Lower lobe of right lung (tissue), 2 donors: ENCODE results near the gene PER2. TPM values are rescaled to one million over a fixed set of nuclear protein-coding genes. Genes with fewer than 3 reads are reported as not detected.

Experiments used
- ATAC-seq, 2 donors: fragments of 200-7000 bp; cut with Tn5 transposase; one replicate each; pipeline ENCODE4 v1.9.1; 2020 to 2022; ENCODE audit warnings: mild to moderate bottlenecking in 2 of 2, moderate library complexity in 2 of 2
- DNase-seq: peaks from one replicate; pipeline ENCODE4 v3.0.0-alpha.2; 2020
- H3K27ac ChIP-seq: fragments of 200-600 bp; one replicate; pipeline ENCODE4 v1.8.0; 2022
- H3K27me3 ChIP-seq: fragments of 200-600 bp; one replicate; pipeline ENCODE4 v1.8.0; 2022; ENCODE audit warnings: low read depth
- H3K36me3 ChIP-seq: fragments of 200-600 bp; one replicate; pipeline ENCODE4 v1.8.0; 2022; ENCODE audit warnings: mild to moderate bottlenecking
- H3K4me1 ChIP-seq: fragments of 200-600 bp; one replicate; pipeline ENCODE4 v1.8.0; 2022
- H3K4me3 ChIP-seq: fragments of 200-600 bp; one replicate; pipeline ENCODE4 v1.8.0; 2022; ENCODE audit warnings: mild to moderate bottlenecking
- H3K9me3 ChIP-seq: fragments of 200-600 bp; one replicate; pipeline ENCODE4 v1.8.0; 2022
- intact Hi-C: fragments of 100-400 bp; cut with DNase I; formaldehyde crosslinking; loops from one replicate; pipeline ENCODE4 v1.11.0; 2022
- total RNA-seq: library from RNA; stranded (reverse); fragmentation: NEBNext Ultra II Directional; extraction: Animal tissue kit (Norgen Biotek cat#: 25700); gene quantifications from one replicate; pipeline ENCODE4 v1.2.1, GENCODE V29; 2021
- TF ChIP-seq, protein P1 (sequence below): fragments of 200-600 bp; IDR thresholded peaks from one replicate; pipeline ENCODE4 v1.8.0; 2022; ENCODE audit warnings: antibody characterized with exemption, mild to moderate bottlenecking
- donor health status: DM: no; HTN: yes; CAD: no; lungs with severe emphysema.

Gene PER2
- total RNA-seq, 1 donor from 2014 or later: 24.9 TPM

DNA sequence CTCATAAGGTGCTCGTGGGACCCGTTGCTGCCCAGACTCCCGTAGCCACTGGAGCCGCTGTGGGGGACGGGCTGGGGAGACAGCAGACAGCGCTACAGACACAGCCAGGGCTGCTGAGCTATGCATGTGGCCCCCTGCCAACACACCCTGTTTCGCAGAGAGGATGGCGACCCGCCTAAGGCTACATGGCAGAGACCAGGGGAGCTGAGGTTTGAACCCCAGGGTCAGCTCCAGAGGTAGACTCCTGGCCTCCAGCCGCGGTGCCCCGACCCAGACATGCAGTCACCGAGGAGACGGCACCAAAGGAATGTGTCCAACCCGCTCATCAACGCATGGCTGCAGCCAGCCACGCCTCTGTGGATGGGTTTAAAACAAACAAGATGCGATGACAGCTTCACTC, 27.5 kb downstream of the PER2 start:
- intact Hi-C loops: no loop called here
- Histone ChIP-seq H3K4me3 (no peak overlapping the region), H3K27ac (no peak overlapping the region), H3K4me1 (peaks cover 40% of the 10 kb centered on the region), H3K36me3 (peaks cover 80% of the 10 kb centered on the region), H3K9me3 (no peaks in the 10 kb centered on the region), H3K27me3 (no peaks in the 10 kb centered on the region)
- no peak for ATAC-seq
- TF ChIP-seq, protein P1, sequence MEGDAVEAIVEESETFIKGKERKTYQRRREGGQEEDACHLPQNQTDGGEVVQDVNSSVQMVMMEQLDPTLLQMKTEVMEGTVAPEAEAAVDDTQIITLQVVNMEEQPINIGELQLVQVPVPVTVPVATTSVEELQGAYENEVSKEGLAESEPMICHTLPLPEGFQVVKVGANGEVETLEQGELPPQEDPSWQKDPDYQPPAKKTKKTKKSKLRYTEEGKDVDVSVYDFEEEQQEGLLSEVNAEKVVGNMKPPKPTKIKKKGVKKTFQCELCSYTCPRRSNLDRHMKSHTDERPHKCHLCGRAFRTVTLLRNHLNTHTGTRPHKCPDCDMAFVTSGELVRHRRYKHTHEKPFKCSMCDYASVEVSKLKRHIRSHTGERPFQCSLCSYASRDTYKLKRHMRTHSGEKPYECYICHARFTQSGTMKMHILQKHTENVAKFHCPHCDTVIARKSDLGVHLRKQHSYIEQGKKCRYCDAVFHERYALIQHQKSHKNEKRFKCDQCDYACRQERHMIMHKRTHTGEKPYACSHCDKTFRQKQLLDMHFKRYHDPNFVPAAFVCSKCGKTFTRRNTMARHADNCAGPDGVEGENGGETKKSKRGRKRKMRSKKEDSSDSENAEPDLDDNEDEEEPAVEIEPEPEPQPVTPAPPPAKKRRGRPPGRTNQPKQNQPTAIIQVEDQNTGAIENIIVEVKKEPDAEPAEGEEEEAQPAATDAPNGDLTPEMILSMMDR: no peak
- DNase-seq: peak; percentile 43

DNA sequence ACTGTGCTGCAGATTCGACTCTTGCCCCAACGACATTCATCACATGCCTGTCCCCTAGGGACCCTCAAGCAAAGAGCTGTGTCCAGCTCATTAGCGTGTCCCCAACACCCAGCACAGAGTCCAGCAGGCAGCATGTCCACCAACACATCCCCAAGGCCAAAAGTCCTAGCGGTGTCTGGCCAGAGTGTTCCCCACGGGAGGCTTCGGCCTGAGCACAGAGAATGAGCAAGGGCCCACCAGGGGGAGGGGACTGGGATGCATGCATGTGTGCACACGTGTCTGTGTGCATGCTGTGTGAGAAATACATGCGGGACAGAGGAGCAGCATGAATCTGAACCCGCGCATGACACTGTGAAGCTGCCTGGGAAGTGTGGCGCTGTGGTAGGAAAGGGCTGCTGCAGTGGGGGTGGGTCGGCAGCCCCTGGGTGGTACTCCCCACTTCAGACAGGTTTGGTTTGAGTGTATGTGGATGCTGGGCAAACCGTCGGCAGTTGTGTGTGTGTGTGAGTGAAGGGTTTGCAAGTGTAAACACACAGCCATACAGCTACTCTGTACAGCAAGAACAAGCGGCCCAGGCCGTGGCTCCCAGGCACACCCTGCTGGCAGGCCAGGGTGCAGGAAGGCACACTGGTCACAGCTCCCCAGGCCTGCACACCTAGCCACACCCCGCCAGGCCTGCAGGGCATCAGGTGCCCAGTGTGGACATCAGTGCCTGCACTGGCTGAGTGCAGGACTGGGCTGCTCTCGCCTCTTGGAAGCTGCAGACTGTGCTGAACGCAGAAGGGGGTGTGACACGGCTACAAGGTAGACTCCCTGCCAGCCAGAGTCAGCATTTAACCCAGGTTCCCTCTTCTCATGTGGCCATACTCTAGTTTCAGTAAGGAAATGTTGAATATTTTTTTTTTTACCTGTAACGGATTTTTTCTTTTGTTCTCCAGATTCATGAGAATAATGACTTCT, 29.1 kb downstream of the PER2 start:
- ATAC-seq: no peak
- intact Hi-C loops: no loop called here
- peaks cover 80% of the 10 kb centered on the region for H3K36me3 ChIP-seq

DNA sequence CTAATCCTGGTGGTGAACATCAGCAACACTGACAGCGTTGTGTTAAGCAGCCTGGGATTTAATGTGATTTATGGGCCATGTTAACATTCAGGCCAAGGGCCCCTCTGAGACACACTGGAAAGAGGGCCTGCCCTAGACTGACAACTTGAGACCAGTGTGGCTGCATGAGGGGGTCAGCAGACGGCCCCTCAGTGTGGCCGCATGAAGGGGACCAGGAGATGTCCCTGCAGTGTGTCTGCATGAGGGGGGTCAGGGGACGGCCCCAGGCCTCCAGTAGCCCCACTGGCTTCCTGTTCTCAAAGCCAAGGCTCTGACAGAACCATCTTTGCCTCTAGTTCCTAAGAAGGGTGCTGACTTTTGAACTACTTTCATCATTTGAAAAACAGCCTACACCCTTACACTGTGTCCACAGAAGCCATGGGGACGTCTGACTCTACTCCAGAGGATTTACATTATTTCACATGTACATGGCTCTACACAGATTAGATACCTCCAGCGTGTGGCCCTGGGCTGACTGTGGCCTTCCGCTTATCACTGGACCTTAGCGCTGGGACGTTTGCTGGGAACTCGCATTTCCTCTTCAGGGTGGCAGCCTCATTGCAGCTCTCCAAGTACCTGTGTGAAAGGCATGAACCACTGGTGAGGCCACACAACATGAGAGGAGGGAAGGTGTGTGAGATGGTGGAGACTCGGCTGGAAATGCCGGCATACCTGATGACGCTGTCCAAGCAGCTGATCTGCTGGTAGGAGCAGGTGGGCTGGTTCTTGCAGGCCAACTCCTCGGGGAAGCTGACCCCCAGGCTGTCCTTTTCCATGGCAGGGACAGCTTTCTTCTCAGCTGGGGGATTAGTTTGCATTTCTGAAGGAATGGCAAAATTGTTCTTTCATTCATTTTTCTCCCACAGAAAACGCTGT, 30.4 kb downstream of the PER2 start:
- ATAC-seq: no peak

More for the DNA sequence above, 29.1 kb downstream of the PER2 start:
- H3K4me3 ChIP-seq: no peak overlapping the region
- H3K27ac ChIP-seq: no peak overlapping the region
- peaks cover 34% of the 10 kb centered on the region for H3K4me1 ChIP-seq
- no peaks in the 10 kb centered on the region for H3K27me3 ChIP-seq
- TF ChIP-seq, protein P1: no peak
- DNase-seq: peak; percentile 42
- no peaks in the 10 kb centered on the region for H3K9me3 ChIP-seq

DNA sequence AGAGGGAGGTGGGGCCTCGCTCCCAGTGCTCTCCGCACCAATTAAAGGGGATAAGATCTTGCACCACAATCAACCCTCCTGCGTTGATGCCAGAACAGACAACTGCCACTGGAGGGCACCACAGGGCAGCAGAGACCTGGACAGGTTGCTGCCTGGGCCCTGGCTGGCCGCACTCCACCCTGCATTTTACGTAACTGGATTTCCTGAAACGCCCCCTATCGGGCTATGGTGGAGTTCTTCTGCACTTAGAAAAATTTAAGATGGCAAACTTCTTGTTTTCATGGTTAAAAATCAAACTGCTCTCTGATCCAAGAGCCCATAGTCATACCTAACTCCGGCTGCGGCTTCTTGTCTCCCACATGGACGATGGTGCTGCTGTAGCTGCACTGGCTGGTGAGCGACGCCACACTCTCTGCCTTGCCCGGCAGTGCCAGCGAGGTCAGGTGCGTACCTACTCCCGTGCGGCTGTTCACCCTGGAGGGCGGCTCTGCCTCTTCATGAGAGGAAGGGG, 31.8 kb downstream of the PER2 start:
- Histone ChIP-seq H3K9me3 (no peaks in the 10 kb centered on the region), H3K4me3 (no peak overlapping the region), H3K4me1 (peaks cover 11% of the 10 kb centered on the region), H3K27ac (no peak overlapping the region), H3K27me3 (no peaks in the 10 kb centered on the region), H3K36me3 (peaks cover 95% of the 10 kb centered on the region)
- TF ChIP-seq, protein P1: peak; percentile 83
- intact Hi-C loops: no loop called here
- DNase-seq (peak; percentile 92), ATAC-seq (peak; percentile 88 to 93)

More for the DNA sequence above, 30.4 kb downstream of the PER2 start:
- Histone ChIP-seq H3K27me3 (no peaks in the 10 kb centered on the region), H3K4me3 (no peak overlapping the region), H3K36me3 (peaks cover 92% of the 10 kb centered on the region), H3K4me1 (peaks cover 21% of the 10 kb centered on the region), H3K9me3 (no peaks in the 10 kb centered on the region), H3K27ac (no peak overlapping the region)
- TF ChIP-seq, protein P1: no peak
- peak; percentile 25 for DNase-seq
- intact Hi-C loops: no loop called here

DNA sequence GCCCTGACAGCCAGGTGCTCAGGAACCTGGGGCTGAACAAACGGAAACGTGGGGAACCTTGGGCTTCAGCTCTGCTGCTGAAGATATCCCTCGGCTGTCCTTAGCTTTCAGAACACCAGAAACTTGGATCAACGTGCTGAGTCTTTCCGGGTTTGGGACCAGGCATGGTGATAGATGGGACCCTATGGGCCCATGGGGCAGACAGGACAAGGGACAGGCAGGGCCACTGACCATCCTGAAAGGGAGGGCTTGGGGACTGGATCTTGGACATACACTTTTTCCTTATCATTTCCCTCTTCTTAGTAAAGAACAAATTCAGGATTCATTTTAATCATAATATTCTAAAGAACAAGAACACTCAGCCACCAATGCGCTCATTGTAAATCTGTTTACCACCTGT, 32.3 kb downstream of the PER2 start:
- Histone ChIP-seq H3K9me3 (no peaks in the 10 kb centered on the region), H3K27me3 (no peaks in the 10 kb centered on the region), H3K36me3 (peaks cover 95% of the 10 kb centered on the region), H3K27ac (no peak overlapping the region), H3K4me3 (no peak overlapping the region), H3K4me1 (peaks cover 10% of the 10 kb centered on the region)
- intact Hi-C loops: no loop called here
- DNase-seq (no peak), ATAC-seq (no peak)
- TF ChIP-seq, protein P1: no peak
